HG03354 (cell line): ENCODE data around the gene B3GALNT2.

Source experiments
- ATAC-seq: cut with Tn5 transposase; IDR thresholded peaks from one replicate; pipeline ENCODE4 v1.9.1; 2021; ENCODE audit warnings: mild to moderate bottlenecking; ENCODE audit not compliant: unreplicated experiment, poor library complexity, severe bottlenecking

The B3GALNT2 gene

GRCh38 chr1:235415008-235415904 lies 89.0 kb downstream of the B3GALNT2 start:
- ATAC-seq = peak; percentile 84

GRCh38 chr1:235411489-235412486 lies 92.5 kb downstream of the B3GALNT2 start:
- ATAC-seq = no peak

- no peak for ATAC-seq
These were observed 93.8 kb downstream of the B3GALNT2 start for GRCh38 chr1:235410467-235410866.

GRCh38 chr1:235409042-235409820 lies 95.0 kb downstream of the B3GALNT2 start:
- ATAC-seq = no peak

GRCh38 chr1:235408503-235408960 lies 95.7 kb downstream of the B3GALNT2 start:
- no peak for ATAC-seq

GRCh38 chr1:235407419-235407818 lies 96.8 kb downstream of the B3GALNT2 start:
- no peak for ATAC-seq

- ATAC-seq = no peak
These were observed 100.1 kb downstream of the B3GALNT2 start for GRCh38 chr1:235404190-235404589.

- ATAC-seq = no peak
These were observed 100.7 kb downstream of the B3GALNT2 start for GRCh38 chr1:235403593-235403992.

- ATAC-seq = no peak
These were observed 101.6 kb downstream of the B3GALNT2 start for GRCh38 chr1:235402457-235403200.

GRCh38 chr1:235401251-235401650 lies 103.0 kb downstream of the B3GALNT2 start:
- ATAC-seq = no peak
